H1 (cell line): Measurements from ENCODE around the gene CKLF. TPM values are rescaled to one million over a fixed set of nuclear protein-coding genes. Genes with fewer than 3 reads are reported as not detected.

ENCODE experiments used
- CHD2 ChIP-seq: IDR thresholded peaks from 2 replicates; pipeline ENCODE4 v1.6.1; 2012; ENCODE audit warnings: low read length, improper control_type of control experiment
- CHD7 ChIP-seq: fragments of 300-600 bp; sonication (generic); IDR thresholded peaks from 2 replicates; pipeline ENCODE4 v1.7.1; 2012; ENCODE audit warnings: low read length, moderate library complexity, mild to moderate bottlenecking, inconsistent platforms; ENCODE audit not compliant: insufficient replicate concordance
- CREB1 ChIP-seq: IDR thresholded peaks from 2 replicates; pipeline ENCODE4 v1.6.1; 2012; ENCODE audit warnings: inconsistent platforms
- EGR1 ChIP-seq: IDR thresholded peaks from 2 replicates; pipeline ENCODE4 v1.6.1; 2011; ENCODE audit warnings: low read depth, low read length, borderline replicate concordance
- JUN ChIP-seq: IDR thresholded peaks from 2 replicates; pipeline ENCODE4 v1.6.1; 2011; ENCODE audit warnings: low read depth, mild to moderate bottlenecking, improper control_type of control experiment, low read length
- NRF1 ChIP-seq: IDR thresholded peaks from 2 replicates; pipeline ENCODE4 v1.6.1; 2011; ENCODE audit warnings: mild to moderate bottlenecking, low read depth, low read length, improper control_type of control experiment
- POLR2A ChIP-seq, 2 experiments: IDR thresholded peaks; 1 replicate in 1 of 2; 2 replicates in 1 of 2; pipeline ENCODE4 v1.6.1; 2011; ENCODE audit warnings: low read depth in 2 of 2, low read length in 2 of 2, mild to moderate bottlenecking in 2 of 2; ENCODE audit errors: control extremely low read depth in 1 of 2
- SIX5 ChIP-seq: IDR thresholded peaks from 2 replicates; pipeline ENCODE4 v1.6.1; 2011; ENCODE audit warnings: mild to moderate bottlenecking, low read depth, low read length
- SP1 ChIP-seq: IDR thresholded peaks from 2 replicates; pipeline ENCODE4 v1.6.1; 2011; ENCODE audit warnings: low read depth, low read length
- ZNF274 ChIP-seq: IDR thresholded peaks from 2 replicates; pipeline ENCODE4 v1.7.0; 2012; ENCODE audit warnings: low read length, borderline replicate concordance; ENCODE audit errors: extremely low read depth
- polyA plus RNA-seq, 7 experiments: library from polyadenylated mRNA; depleted of rRNA in 3 of 7; stranded (reverse) in 5 of 7; unstranded in 2 of 7; fragments of >200 nt in 5 of 7; fragments of 200-250 nt in 2 of 7; gene quantifications; 1 replicate in 5 of 7; 2 replicates in 1 of 7; 4 replicates in 1 of 7; pipeline versions ENCODE4 v1.2.1 to v1.2.3, GENCODE V29; 2011 to 2013; ENCODE audit warnings: missing spikeins in 2 of 7, mixed read lengths in 2 of 7
- total RNA-seq: library from RNA; stranded (reverse); fragmentation: NEBNext Ultra II Directional; extraction: Animal tissue kit (Norgen Biotek cat#: 25700); gene quantifications from 2 replicates; pipeline ENCODE4 v1.2.1, GENCODE V29; 2021

CKLF gene
- total and polyA plus RNA-seq, 2 of the 8 experiments (the other 6 are each of a cell fraction or from before 2014, with no cell fraction given): 21.1 to 63.5 TPM

GRCh38 chr16:66519482-66520373 lies 32.6 kb upstream of the CKLF start (continued):
- no peak for TF ChIP-seq CHD7
- no peak for TF ChIP-seq CHD2
- no peak for TF ChIP-seq JUN
- TF ChIP-seq ZNF274: no peak
- no peak for TF ChIP-seq SP1
- no peak for TF ChIP-seq CREB1
- TF ChIP-seq SIX5: no peak
- TF ChIP-seq POLR2A (IDR thresholded peaks at IDR 0.05; ENCODE audit: control extremely low read depth in 1 of 2, low read depth in 2 of 2, low read length in 2 of 2): no peak
- TF ChIP-seq NRF1: no peak
- no peak for TF ChIP-seq EGR1
